NCI-H748 (cell line): Measurements from ENCODE around the gene IPO9.

ENCODE experiments used
- DNase-seq: peaks from one replicate; lab custom pipeline; 2025; ENCODE audit not compliant: unreplicated experiment; lab: John Stamatoyannopoulos, UW

The IPO9 gene

GRCh38 chr1:201828820-201829774 is at the start of gene IPO9:
IPO9 (plus strand) TSS chr1:201829157; CDS start chr1:201829210, 53 bp downstream.
- DNase-seq, result peak; percentile 90

- no peak for DNase-seq
Observed at GRCh38 chr1:201779351-201779880, 49.5 kb upstream of the IPO9 start.

- no peak for DNase-seq
Observed at GRCh38 chr1:201780952-201781351, 48.0 kb upstream of the IPO9 start.

- DNase-seq, result no peak
Observed at GRCh38 chr1:201781437-201781836, 47.5 kb upstream of the IPO9 start.

DNA sequence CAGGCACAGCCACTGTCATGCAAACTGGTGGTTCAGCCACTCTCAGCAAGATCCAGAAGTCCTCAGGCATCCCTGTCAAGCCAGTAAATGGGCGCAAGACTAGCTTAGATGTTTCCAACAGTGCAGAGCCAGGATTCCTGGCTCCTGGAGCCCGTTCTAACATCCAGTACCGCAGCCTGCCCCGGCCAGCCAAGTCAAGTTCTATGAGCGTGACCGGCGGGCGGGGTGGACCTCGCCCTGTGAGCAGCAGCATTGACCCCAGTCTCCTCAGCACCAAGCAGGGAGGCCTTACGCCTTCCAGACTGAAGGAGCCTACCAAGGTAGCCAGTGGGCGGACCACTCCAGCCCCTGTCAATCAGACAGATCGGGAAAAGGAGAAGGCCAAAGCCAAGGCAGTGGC is 46.6 kb upstream of the IPO9 start:
- DNase-seq, result no peak

- DNase-seq, result no peak
Observed at GRCh38 chr1:201783058-201783457, 45.9 kb upstream of the IPO9 start.

DNA sequence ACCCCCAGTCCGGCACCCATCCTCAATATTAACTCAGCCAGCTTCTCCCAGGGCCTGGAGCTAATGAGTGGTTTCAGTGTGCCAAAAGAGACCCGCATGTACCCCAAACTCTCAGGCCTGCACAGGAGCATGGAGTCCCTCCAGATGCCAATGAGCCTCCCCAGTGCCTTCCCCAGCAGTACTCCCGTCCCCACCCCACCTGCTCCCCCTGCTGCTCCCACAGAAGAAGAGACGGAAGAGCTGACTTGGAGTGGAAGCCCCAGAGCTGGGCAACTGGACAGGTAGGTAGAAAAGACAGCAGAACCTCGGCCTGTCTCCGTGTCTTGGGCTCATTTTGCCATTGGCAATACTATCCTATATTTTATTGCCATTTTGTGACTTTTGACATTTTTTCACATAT is 45.4 kb upstream of the IPO9 start:
- DNase-seq, result no peak

DNA sequence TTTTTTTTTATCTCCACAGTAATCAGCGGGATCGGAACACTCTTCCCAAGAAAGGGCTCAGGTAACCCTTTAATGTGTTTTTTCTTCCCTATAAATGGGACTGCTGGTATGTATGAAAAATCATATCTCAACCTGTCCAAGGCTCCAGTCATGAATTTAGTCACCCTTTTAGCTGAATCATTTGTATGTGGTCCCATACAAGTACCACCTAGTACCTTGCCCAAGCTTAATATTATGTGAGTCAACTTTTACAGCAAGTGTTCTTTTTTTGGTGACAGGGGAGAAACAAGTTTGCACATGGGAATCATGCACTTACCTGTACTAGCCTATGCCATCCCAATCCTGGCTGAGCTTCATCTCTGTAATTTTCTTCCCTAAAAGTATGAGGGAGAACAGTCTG is 43.7 kb upstream of the IPO9 start:
- no peak for DNase-seq

DNA sequence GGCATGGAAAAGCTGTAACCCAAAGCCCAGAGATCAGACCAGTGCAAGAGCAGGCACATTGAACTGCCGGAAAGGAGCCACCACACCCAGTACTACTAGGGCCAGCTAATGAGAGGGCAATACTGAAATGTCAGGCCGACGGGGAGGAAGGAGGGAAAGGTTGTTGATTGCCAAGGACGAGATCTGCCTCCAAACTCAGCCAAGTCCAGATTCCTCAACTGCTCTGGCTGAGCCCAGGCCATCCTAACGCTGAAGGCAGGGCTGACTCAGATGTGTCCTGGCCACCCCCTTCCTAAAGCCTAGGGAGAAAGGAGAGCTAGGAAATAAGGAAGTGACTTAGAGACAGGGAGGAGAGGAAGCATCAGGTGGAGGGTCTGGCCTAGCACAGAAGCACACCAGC is 42.1 kb upstream of the IPO9 start:
- no peak for DNase-seq

- no peak for DNase-seq
Observed at GRCh38 chr1:201788296-201788695, 40.7 kb upstream of the IPO9 start.

DNA sequence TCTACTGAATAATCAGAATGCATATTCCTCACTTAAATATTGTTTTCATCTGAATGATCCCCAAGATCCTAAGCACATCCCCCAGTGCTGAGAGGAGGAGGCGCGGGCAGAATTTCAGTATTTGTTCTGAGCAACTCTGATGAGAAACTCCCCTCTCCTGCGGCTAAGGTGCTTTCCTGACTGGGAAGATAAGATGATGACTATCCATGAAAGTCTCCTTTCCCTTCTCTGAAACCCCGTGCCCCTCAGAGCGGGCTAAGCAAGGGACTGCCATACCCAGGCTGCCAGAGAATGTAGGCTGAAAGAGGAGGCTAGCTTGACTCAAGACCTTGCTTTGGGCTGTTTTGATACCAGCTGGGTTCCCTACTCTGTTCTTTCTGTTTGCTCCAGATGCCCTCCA is 39.7 kb upstream of the IPO9 start:
- DNase-seq, result no peak

GRCh38 chr1:201790261-201790660 is 38.7 kb upstream of the IPO9 start:
- no peak for DNase-seq

DNA sequence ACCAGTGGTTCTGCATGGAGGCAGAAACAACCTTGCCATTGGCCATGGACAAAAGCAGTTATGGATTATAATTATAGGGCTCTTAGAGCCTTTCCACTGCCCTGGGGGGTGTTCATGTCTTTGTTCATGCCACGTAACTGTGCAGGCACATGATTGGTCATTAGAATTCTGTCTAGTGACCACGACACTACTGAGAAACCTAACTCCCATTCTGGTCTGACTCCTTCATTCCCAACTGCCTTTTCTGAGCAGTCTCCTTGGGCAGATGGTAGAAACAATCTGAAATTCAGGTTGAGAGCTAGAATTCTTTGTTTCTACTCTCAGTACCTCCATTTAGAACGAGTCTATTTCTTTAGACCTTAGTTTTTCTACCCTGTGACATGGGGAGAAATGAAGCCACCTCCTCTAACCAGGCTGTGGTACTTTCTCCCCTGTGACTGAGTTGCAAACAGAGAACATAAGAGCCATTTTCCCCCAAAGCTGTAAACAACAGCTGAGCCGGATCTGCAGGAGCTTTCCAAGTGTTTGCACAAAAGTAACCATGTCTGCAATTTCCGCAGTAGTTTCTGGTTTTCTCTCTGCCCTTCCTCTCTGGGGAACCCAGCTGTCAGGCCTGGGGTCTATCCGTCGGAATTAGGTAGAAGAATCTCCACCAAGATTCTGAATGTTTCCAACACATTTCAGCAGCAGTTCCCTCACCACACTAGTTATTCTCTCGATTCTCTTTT is 37.7 kb upstream of the IPO9 start:
- DNase-seq, result no peak

- DNase-seq, result no peak
Observed at GRCh38 chr1:201791779-201792173, 37.2 kb upstream of the IPO9 start.

DNA sequence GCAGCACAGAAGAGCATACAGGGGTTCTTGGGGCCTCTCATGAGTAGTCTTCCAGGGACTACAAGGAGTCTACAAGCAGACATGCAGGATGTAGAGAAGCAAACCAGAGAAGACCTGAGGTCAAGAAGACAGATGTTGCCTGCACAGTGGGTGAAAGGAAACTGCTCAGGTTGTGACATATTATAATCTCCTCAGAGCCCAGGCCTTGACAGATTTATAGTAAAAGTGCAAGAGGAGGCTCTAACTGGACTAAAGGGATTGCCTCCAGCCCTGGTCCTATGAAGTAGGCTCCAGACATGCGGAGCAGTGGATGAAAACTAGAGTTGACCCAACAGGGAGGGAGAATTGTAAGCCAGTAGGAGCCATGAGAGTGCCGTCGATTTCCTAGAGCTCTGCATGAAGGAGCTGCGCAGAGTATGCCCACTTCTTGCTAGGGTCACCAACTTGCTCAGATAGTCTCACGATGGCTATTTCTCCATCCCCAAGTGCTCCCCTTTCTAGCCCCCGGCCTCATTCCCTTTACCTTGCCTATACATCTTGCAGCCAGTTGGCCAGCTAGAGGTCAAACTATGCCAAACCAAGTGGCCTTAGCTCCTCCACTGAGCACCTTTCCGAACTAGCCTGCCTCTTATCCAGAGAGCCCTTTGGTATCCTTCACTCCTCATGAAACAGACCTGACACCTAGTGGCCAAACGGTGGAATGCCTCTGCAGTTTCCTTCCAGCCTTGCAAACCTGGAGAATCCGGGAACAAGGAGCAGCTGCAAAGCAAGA is 36.2 kb upstream of the IPO9 start:
- DNase-seq, result peak; percentile 62

- no peak for DNase-seq
Observed at GRCh38 chr1:201793306-201793925, 35.5 kb upstream of the IPO9 start.

DNA sequence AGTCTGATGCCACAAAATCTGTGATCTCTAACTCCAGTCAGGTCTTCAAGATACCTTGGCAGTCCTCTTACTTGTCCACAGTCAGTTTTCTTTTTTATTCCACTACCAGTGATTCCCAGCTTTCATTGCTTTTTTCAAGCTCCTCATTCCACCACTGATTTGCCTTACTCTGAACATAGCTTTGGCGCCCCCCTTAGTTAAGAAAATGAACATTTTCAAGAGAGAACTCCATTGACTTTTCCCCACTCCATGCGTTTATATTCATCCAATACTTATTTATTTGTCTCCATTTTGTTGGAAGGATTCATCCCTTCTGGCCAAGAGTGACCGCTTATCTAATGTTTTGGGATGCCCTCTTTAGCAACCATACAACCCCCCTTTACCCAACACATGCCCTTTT is 33.9 kb upstream of the IPO9 start:
- DNase-seq, result peak; percentile 2

GRCh38 chr1:201800246-201800645 is 28.7 kb upstream of the IPO9 start:
- DNase-seq, result no peak

DNA sequence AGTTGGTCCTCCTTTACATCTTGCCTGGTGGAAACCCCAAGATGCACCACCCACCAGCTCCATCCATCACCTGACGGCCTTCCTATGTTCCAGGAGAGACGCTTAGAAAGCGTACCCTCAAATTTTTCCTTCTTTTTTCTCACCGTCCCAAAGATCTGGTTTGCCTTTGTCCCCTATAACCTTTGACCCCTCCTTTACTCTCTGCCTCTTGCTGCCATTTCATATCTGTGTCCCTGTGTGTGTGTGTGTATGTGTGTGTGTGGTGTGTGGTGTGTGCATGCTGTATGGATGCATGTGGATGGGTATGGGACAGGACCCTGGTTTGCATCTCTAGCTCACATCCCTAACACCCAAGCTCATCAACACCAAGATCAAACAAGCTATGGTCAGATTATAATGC is 22.2 kb upstream of the IPO9 start:
- DNase-seq, result no peak

GRCh38 chr1:201807958-201808632 is 20.9 kb upstream of the IPO9 start:
- DNase-seq, result no peak
